Measurements from ENCODE around the gene MUC5AC.

MUC5AC gene

DNA sequence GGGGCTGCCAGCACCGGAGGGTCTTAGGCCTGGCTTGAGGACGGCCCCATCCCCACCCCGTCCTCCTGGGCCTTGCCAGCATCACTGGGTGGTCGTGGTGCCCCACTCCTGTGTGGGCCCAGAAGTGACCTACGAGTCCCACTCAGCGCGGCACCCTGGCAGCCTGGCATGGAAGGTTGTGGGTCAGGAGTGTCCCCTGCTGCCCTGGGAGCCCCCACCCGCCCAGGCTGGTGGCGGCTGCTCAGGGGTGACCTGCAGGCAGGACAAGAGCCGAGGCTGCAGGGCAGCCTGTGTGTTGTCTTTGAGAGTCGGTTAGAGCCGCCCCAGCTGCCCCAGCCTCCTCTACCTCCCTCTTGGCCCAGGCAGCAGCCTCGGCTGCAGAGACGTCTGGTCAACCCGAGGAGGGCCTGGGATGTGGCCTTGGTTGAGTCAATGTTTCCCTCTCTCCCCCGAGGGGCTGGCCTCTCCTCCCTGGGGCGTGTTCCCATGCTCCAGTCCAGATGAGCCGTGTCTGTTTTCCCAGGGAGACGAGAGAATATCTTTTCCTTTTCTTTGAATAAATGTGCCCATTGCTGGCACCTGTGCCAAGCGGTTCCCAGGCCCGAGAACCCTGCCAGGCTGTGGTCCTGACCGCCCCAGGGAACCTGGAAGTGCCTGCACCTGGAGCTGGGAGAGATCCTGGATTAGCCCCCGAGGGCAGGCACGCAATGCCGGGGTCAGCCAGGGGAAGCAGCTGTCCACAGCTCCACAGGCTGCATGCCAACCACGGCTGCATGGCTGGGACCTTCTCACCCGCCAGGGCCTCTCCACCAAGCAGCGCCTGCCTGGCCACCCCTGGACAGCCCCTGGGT is 35.7 kb upstream of the MUC5AC start:
- DNase-seq, result no peak

DNA sequence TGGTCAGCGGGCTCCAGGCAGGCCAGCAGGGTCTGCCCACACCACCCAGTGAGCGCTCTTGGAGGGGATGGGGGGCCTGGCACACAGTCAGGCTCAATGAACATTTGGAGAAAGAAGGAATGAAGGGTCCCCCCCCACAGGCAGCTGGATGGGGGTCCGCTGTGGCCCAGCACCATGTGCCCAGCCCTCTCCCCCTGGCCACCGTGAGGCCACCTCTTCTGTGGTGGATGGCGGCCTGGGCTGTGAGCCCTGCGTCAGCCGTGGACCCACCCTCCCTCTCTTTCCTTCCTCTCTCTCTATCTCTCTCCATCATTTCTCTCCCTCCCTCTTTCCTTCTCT is 35.1 kb upstream of the MUC5AC start:
- DNase-seq, result no peak

DNA sequence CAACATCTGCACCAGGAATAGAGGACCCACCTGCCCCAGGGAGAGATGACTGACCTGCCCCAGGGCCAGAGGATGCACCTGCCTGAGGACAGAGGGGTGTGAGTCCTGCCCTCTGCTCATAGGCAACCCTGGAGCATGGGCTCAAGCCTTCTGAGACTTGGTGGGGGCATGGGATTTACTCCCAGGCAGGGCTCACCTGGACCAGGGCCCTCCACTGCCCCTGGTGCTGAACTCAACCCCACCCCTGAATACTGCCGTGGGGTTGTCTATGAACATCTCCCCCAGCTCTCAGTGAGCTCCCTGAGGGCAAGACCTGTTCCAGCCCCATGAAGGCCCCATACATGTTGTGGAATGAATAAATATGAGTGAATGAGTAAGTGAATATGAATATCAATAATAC is 33.8 kb upstream of the MUC5AC start:
- DNase-seq, result no peak

DNA sequence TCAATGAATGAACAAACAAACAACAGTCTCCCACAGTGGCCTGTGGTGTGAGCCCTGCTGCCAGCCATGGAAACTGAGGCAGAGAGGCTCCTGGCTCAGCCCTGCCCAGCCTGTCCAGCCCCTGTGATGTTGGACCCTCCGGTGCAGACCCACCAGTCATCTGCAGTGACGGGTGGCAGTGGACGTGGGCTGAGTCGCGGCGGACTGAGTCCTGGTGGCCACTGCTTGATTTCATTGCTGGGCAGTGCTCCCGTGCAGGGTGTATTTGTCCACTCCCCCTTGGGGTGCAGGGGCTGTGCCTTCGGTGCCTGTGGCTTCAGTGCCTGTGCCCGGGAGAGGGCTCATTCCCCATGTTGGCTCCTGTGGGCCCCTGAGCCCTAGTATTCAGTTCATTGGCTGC is 31.9 kb upstream of the MUC5AC start:
- no peak for DNase-seq

- no peak for DNase-seq
Observed at GRCh38 chr11:1126491-1126926, 31.2 kb upstream of the MUC5AC start.

DNA sequence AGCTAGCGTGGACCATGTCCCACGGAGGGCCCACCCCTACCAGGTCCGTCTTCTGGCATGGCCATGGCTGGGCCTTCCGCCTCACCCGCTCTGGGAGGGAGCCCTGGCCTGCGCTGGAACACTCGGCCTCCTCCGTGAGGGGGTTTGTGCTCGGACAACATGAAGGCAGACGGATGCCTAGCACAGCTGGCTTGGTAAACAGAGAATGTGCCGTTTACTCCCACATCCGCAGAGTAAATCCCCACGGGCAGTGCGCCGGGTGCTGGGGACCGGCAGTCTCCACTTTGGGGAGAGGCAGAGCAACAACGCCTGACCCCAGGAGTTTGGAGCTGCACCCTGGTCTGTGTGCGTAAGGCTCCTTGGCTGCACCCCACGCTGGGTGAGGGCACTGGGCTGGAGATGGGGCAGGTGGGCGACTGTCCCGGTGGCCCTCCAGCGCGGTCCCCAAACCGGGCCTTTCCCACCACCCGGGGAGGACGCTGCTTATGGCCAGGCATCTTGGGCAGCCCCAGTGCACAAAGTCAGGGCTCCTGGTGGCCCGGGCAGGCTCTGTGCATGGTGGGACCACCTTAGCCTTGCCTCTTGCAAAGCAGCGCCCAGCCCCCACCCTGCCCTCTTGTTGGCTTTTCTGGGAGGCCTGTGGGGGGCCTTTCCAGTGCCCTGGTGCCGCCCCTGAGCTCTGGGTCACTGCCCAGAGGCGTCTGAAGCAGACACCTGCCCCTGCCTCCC is 30.7 kb upstream of the MUC5AC start:
- no peak for DNase-seq

GRCh38 chr11:1127664-1128162 is 30.0 kb upstream of the MUC5AC start:
- no peak for DNase-seq

GRCh38 chr11:1128311-1129142 is 29.2 kb upstream of the MUC5AC start:
- DNase-seq, result no peak

DNA sequence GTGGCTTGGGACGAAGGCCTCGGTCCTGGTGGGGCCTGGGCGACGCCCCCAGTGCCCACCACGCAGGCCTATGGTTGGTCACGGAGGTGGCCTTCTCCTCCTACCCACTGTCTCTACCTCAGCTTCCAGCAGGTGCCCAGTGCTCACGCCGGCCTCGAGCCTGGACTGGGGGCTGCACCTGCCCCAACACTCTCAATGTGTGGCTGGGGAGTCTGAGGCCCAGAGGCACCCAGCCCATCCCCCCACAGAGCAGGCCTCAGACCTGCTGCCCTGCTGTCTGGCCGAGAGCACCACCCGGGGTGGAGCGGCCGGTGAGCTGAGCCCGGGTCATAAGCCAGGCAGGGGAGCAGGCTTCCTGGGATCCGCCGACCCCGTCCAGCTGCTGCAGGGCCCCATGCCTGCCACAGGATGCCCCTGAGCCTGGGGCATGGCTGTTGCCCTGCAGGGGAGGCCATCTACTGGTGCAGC is 28.6 kb upstream of the MUC5AC start:
- DNase-seq, result no peak

GRCh38 chr11:1129611-1130160 is 28.1 kb upstream of the MUC5AC start:
- no peak for DNase-seq

DNA sequence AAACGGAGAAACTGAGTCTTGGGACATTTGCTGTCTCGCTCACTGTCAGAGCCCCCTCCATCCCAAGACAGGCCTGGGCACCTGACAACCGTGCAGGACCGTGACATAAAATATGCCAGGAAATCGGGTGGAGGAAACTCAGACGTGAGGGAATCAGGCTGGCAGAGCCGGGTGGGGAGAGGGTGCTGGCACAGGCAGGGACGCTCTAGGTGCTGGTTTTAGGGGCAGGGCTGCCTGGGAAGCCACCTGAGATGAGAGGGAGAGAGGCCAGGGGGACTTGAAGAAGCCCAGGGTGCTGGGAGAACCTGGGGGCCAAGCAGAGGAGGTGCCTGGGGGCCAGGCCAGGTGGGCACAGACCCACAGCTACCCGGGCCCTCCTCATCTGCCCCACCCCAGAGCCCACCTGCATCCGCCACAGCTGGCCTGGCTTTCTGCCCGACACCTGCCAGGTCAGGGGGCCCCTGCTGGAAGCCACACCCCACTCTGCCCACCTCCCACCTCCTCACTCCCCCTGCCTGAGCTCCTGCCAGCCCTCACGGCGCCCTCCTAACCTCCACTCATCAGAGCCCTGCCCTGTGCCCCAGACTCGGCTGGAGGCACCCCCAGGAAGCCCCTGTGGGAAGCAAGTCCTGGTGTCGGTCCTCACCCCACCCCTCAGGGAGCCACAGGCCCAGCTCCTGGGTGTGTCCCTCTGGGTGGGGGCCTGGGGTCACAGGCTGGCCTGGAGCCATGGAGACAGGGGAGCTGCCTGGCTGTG is 27.3 kb upstream of the MUC5AC start:
- no peak for DNase-seq

DNA sequence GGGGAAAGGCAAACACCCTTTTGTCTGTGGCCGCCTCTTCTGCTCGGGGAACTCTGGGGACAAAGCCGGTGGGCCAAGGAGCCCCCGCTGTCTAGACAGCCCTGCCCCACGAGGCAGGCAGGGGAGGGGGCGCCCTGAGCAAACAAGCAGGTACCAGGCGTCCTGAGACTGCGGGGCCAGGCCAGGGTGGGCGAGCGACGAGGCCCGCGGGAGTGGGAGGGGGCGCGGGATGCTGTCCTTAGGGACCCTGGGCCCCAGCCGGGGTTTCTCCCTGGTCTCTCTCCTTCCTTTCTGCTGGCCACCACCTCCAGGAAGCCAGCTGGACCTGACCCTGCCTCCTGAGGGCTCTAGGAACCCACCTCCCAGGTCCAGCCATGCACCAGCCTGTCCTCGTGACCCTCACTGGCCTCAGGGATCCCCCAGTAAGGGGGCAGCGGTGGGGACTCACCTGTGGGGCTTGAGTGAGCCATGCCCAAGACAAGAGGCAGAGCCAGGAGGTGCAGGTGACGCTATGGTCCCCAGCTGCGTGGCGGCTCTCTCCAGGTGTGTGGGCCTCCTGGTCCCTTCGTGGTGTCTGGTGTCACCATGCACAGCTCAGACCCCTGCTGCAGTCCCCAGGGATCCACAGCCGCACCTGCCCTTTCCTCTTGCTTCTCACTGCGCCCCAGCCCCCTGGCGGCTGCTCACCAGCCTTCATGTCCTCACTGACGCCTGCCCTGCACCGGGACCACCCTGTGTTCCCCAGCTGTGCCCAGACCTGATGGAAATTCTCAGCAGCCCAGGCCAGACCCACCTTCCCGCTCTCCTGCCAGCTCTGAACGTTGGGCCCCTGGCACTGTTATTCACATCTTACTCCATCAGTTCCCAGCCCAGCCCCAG is 26.5 kb upstream of the MUC5AC start:
- no peak for DNase-seq

DNA sequence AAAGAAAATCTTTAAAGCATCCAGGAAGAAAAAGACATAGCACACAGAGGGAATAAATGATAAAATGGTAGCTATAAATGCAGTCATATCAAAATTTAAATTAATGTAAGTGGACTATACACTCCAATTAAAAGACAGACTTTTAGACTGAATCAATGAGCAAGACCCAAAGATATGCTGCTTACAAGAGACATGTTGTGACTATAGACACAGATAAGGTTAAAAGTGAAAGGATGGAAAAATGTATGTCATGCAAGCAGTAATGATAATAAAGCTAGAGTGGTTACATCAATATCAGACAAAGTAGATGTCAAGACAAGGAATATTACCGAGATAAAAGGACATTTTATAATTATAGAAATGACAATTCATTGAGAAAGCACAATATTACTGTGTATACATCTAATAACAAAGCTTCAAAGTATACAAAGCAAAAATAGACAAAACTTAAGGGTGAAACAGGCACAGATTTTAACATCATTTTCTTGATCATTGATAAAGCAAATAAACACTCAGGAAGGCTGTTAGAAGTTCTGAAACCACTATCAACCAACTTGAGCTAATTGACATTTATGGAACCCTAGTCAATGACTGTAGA is 22.8 kb upstream of the MUC5AC start:
- no peak for DNase-seq

- peak in 14 of 56 donors; percentile 4 to 52 (median 28) for DNase-seq
Observed at GRCh38 chr11:1138097-1138496, 19.7 kb upstream of the MUC5AC start.

GRCh38 chr11:1139441-1140083 is 18.2 kb upstream of the MUC5AC start:
- no peak for DNase-seq

- DNase-seq, result no peak
Observed at GRCh38 chr11:1140642-1141490, 16.9 kb upstream of the MUC5AC start.

DNA sequence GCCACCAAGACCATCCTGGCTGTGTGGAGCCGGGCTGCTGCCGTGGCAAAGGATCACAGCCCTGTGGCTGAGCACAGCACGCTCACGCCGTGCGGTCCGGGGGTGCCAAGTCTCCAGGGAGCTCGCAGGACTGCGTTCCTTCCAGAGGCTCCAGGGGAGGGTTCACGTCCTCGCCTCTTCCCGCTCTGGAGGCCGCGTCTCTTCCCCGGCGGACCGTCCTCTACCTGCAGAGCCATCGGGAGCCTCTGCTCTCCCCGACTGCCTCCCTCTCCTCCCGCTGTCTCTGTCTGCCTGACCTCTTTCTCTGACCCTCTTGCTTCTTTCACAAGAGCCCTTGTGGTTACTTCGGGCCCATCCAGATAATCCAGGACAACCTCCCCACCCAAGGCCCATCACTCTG is 11.4 kb upstream of the MUC5AC start:
- DNase-seq, result no peak

DNA sequence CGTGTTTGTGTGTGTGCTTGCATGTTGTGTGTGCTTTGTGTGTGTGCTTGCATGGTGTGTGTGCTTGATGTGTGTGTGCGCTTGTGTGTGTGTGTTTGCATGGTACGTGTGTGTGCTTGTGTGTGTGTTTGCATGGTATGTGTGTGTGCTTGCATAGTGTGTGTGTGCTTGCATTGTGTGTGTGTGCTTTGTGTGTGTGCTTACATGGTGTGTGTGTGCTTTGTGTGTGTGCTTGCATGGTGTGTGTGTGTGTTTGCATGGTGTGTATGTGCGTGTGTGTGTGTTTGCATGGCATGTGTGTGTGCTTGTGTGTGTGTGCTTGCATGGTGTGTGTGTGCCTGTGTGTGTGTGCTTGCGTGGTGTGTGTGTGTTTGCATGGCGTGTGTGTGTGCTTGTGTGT is 10.0 kb upstream of the MUC5AC start:
- no peak for DNase-seq

Measured in nucleus accumbens (tissue), 56 donors.